Glutamatergic neuron (in vitro differentiated cells): ENCODE measurements around the gene MITD1. TPM values are rescaled to one million over a fixed set of nuclear protein-coding genes. Genes with fewer than 3 reads are reported as not detected.
"Not testable (repeated sequence)": the region's sequence is repeated elsewhere in the genome, so short reads cannot be mapped to it uniquely, and the experiment has no call there.

Source experiments
- DNase-seq: peaks from one replicate; pipeline ENCODE4 v3.0.0; 2022
- H3K27ac Mint-ChIP-seq: one replicate; pipeline ENCODE4 v1.8.0; 2020; ENCODE audit warnings: mild to moderate bottlenecking, mixed read lengths, inconsistent platforms; ENCODE audit not compliant: unreplicated experiment
- H3K27me3 Mint-ChIP-seq: one replicate; pipeline ENCODE4 v1.8.0; 2020; ENCODE audit warnings: mild to moderate bottlenecking, moderate library complexity, mixed read lengths, inconsistent platforms; ENCODE audit not compliant: unreplicated experiment
- H3K36me3 Mint-ChIP-seq: one replicate; pipeline ENCODE4 v1.8.0; 2020; ENCODE audit warnings: mild to moderate bottlenecking, mixed read lengths, inconsistent platforms; ENCODE audit not compliant: unreplicated experiment
- H3K4me1 Mint-ChIP-seq: one replicate; pipeline ENCODE4 v1.8.0; 2020; ENCODE audit warnings: mild to moderate bottlenecking, low read depth, mixed read lengths, inconsistent platforms; ENCODE audit not compliant: unreplicated experiment
- H3K4me3 Mint-ChIP-seq: one replicate; pipeline ENCODE4 v1.8.0; 2020; ENCODE audit warnings: mild to moderate bottlenecking, mixed read lengths, inconsistent platforms; ENCODE audit not compliant: unreplicated experiment
- H3K9me3 Mint-ChIP-seq: one replicate; pipeline ENCODE4 v1.8.0; 2020; ENCODE audit warnings: mild to moderate bottlenecking, moderate library complexity, mixed read lengths, inconsistent platforms; ENCODE audit not compliant: unreplicated experiment
- CTCF ChIP-seq: fragments of 200-600 bp; sonication (generic); IDR thresholded peaks from one replicate; pipeline ENCODE4 v1.5.0; 2021; ENCODE audit not compliant: partially characterized antibody, unreplicated experiment
- total RNA-seq: library from RNA; stranded (reverse); fragmentation: NEBNext Ultra II Directional; extraction: Animal tissue kit (Norgen Biotek cat#: 25700); gene quantifications from one replicate; pipeline ENCODE4 v1.2.1, GENCODE V29; 2021; ENCODE audit not compliant: unreplicated experiment

The MITD1 gene
- total RNA-seq, 1 donor from 2014 or later: 18.6 TPM

GRCh38 chr2:99201959-99202678 is 21.3 kb upstream of the MITD1 start:
- H3K27me3 Mint-ChIP-seq: peaks cover 1% of the 10 kb centered on the region
- no peaks in the 10 kb centered on the region for H3K9me3 Mint-ChIP-seq
- DNase-seq: no peak
- peaks cover 20% of the 10 kb centered on the region for H3K36me3 Mint-ChIP-seq
- peak; percentile 49 for TF ChIP-seq CTCF
- H3K4me1 Mint-ChIP-seq: no peaks in the 10 kb centered on the region
- no peak overlapping the region for H3K4me3 Mint-ChIP-seq
- no peak overlapping the region for H3K27ac Mint-ChIP-seq

- peaks cover 1% of the 10 kb centered on the region for H3K27me3 Mint-ChIP-seq
- H3K4me3 Mint-ChIP-seq: no peak overlapping the region
- DNase-seq: no peak
- H3K36me3 Mint-ChIP-seq: peaks cover 8% of the 10 kb centered on the region
- no peaks in the 10 kb centered on the region for H3K9me3 Mint-ChIP-seq
- no peak overlapping the region for H3K27ac Mint-ChIP-seq
- TF ChIP-seq CTCF: no peak
- no peaks in the 10 kb centered on the region for H3K4me1 Mint-ChIP-seq
Observed at GRCh38 chr2:99200076-99200800, 19.4 kb upstream of the MITD1 start.

GRCh38 chr2:99198103-99198841 is 17.4 kb upstream of the MITD1 start:
- H3K9me3 Mint-ChIP-seq: no peaks in the 10 kb centered on the region
- no peak for DNase-seq
- no peak overlapping the region for H3K27ac Mint-ChIP-seq
- peaks cover 1% of the 10 kb centered on the region for H3K27me3 Mint-ChIP-seq
- H3K36me3 Mint-ChIP-seq: peaks cover 8% of the 10 kb centered on the region
- H3K4me1 Mint-ChIP-seq: no peaks in the 10 kb centered on the region
- no peak overlapping the region for H3K4me3 Mint-ChIP-seq
- TF ChIP-seq CTCF: no peak

- not testable (repeated sequence) for H3K9me3 Mint-ChIP-seq, H3K27ac Mint-ChIP-seq, H3K4me3 Mint-ChIP-seq, H3K4me1 Mint-ChIP-seq, DNase-seq, H3K36me3 Mint-ChIP-seq, H3K27me3 Mint-ChIP-seq
Observed at GRCh38 chr2:99192364-99192763, 11.5 kb upstream of the MITD1 start.

- Mint-ChIP-seq H3K9me3 (no peaks in the 10 kb centered on the region), H3K27me3 (peaks cover 2% of the 10 kb centered on the region), H3K4me3 (no peak overlapping the region), H3K27ac (no peak overlapping the region), H3K36me3 (peaks cover 4% of the 10 kb centered on the region), H3K4me1 (no peaks in the 10 kb centered on the region)
- DNase-seq: no peak
- no peak for TF ChIP-seq CTCF
Observed at GRCh38 chr2:99190548-99190947, 9.7 kb upstream of the MITD1 start.
